Gastroesophageal sphincter (tissue), 4 donors: Measurements from ENCODE around the gene RNASET2. TPM values are rescaled to one million over a fixed set of nuclear protein-coding genes. Genes with fewer than 3 reads are reported as not detected.

Experiments used
- ATAC-seq: fragments of 150-250 bp; one replicate; pipeline ENCODE4 v1.9.1; 2016; ENCODE audit warnings: mild to moderate bottlenecking, moderate library complexity
- H3K27ac ChIP-seq, 4 donors: fragments of 200-600 bp; sonication (generic) in 3 of 4; 1 replicate in 3 of 4; 2 replicates in 1 of 4; pipeline ENCODE4 v1.5.1; 2016 to 2019
- H3K27me3 ChIP-seq: fragments of 200-600 bp; sonication (generic); one replicate; pipeline ENCODE4 v1.5.1; 2019
- H3K36me3 ChIP-seq, 2 donors: fragments of 200-600 bp; sonication (generic); one replicate each; pipeline ENCODE4 v1.5.1; 2019; ENCODE audit warnings: control low read depth in 1 of 2
- H3K4me1 ChIP-seq, 3 donors: fragments of 200-600 bp; sonication (generic); 1 replicate in 2 of 3; 2 replicates in 1 of 3; pipeline ENCODE4 v1.5.1; 2016 to 2019; ENCODE audit warnings: control low read depth in 2 of 3
- H3K4me3 ChIP-seq, 2 donors: fragments of 200-600 bp; sonication (generic); one replicate each; pipeline ENCODE4 v1.5.1; 2019; ENCODE audit warnings: mild to moderate bottlenecking in 1 of 2, moderate library complexity in 1 of 2
- H3K9me3 ChIP-seq, 3 donors: fragments of 200-600 bp; sonication (generic); one replicate each; pipeline ENCODE4 v1.5.1; 2017 to 2019; ENCODE audit warnings: control low read depth in 2 of 3
- CTCF ChIP-seq, 4 experiments: fragments of 200-600 bp in 2 of 4; fragments of 450-650 bp in 2 of 4; sonication (generic) in 1 of 4; IDR thresholded peaks; one replicate each; pipeline ENCODE4 v1.5.1; 2017 to 2019; ENCODE audit warnings: antibody characterized with exemption in 4 of 4, mild to moderate bottlenecking in 2 of 4, moderate library complexity in 2 of 4
- EP300 ChIP-seq: sonication (generic); formaldehyde crosslinking; IDR thresholded peaks from one replicate; pipeline ENCODE4 v1.6.1; 2017; ENCODE audit warnings: antibody characterized with exemption, mild to moderate bottlenecking
- POLR2A ChIP-seq, 2 donors: fragments of 450-650 bp; IDR thresholded peaks; one replicate each; pipeline ENCODE4 v1.6.1; 2017; ENCODE audit warnings: antibody characterized with exemption in 2 of 2, mild to moderate bottlenecking in 2 of 2, moderate library complexity in 1 of 2
- POLR2AphosphoS5 ChIP-seq: sonication (generic); formaldehyde crosslinking; IDR thresholded peaks from one replicate; pipeline ENCODE4 v1.6.1; 2017; ENCODE audit warnings: antibody characterized with exemption
- WGBS, 2 donors: methylation state at CpG; one replicate each; pipeline ENCODE4 v1.1.5; 2018; ENCODE audit warnings: low coverage in 1 of 2; 5-methylcytosine and 5-hydroxymethylcytosine counted together
- total RNA-seq, 4 donors: library from RNA; depleted of rRNA; stranded (reverse); fragments of >200 nt; gene quantifications; one replicate each; pipeline ENCODE4 v1.1.0, GENCODE V29; 2016

The RNASET2 gene
- total RNA-seq, 4 donors from 2014 or later: 18.4 to 46.6 (median 26.2) TPM

GRCh38 chr6:166906376-166907044 lies 49.8 kb downstream of the RNASET2 start:
- H3K36me3 ChIP-seq: no peaks in the 10 kb centered on the region
- no peak for ATAC-seq
- no peaks in the 10 kb centered on the region for H3K4me1 ChIP-seq
- 77 to 86% methylated on average over 7 to 15 of the region's 17 CpGs for WGBS, 2 donors
- peaks cover 7% of the 10 kb centered on the region for H3K27me3 ChIP-seq
- no peaks in the 10 kb centered on the region for H3K9me3 ChIP-seq
- no peak overlapping the region for H3K27ac ChIP-seq
- no peak overlapping the region for H3K4me3 ChIP-seq
- TF ChIP-seq EP300: no peak
- TF ChIP-seq POLR2A (IDR thresholded peaks at IDR 0.05): no peak
- no peak for TF ChIP-seq CTCF (IDR thresholded peaks at IDR 0.05)
- TF ChIP-seq POLR2AphosphoS5: no peak

GRCh38 chr6:166905505-166906134 lies 50.7 kb downstream of the RNASET2 start:
- H3K27ac ChIP-seq: no peak overlapping the region
- H3K4me3 ChIP-seq: no peak overlapping the region
- H3K36me3 ChIP-seq: no peaks in the 10 kb centered on the region
- no peaks in the 10 kb centered on the region for H3K4me1 ChIP-seq
- WGBS, 2 donors: 68 to 100% methylated on average over 1 to 6 of the region's 12 CpGs
- TF ChIP-seq CTCF (IDR thresholded peaks at IDR 0.05) (no peak), EP300 (no peak), POLR2AphosphoS5 (no peak), POLR2A (IDR thresholded peaks at IDR 0.05) (no peak)
- H3K9me3 ChIP-seq: no peaks in the 10 kb centered on the region
- H3K27me3 ChIP-seq: peaks cover 7% of the 10 kb centered on the region
- no peak for ATAC-seq

- TF ChIP-seq POLR2AphosphoS5 (no peak), POLR2A (IDR thresholded peaks at IDR 0.05) (no peak), CTCF (IDR thresholded peaks at IDR 0.05) (no peak)
- H3K36me3 ChIP-seq: no peaks in the 10 kb centered on the region
- no peaks in the 10 kb centered on the region for H3K4me1 ChIP-seq
- H3K27ac ChIP-seq: no peak overlapping the region
- 71 to 83% methylated on average over 5 to 7 of the region's 10 CpGs for WGBS, 2 donors
- H3K27me3 ChIP-seq: peaks cover 7% of the 10 kb centered on the region
- no peak for ATAC-seq
- no peaks in the 10 kb centered on the region for H3K9me3 ChIP-seq
- no peak overlapping the region for H3K4me3 ChIP-seq
Observed at GRCh38 chr6:166905013-166905412, 51.3 kb downstream of the RNASET2 start.

GRCh38 chr6:166904101-166904746 lies 52.1 kb downstream of the RNASET2 start:
- no peak for ATAC-seq
- Histone ChIP-seq H3K4me1 (no peaks in the 10 kb centered on the region), H3K27ac (no peak overlapping the region), H3K4me3 (no peak overlapping the region), H3K9me3 (no peaks in the 10 kb centered on the region), H3K36me3 (no peaks in the 10 kb centered on the region), H3K27me3 (peaks cover 7% of the 10 kb centered on the region)
- WGBS, 2 donors: 59% methylated on average over 6 of the region's 23 CpGs; no CpG with 5 or more reads in 1 of the 2 donors
- TF ChIP-seq EP300 (no peak), CTCF (IDR thresholded peaks at IDR 0.05) (no peak), POLR2A (IDR thresholded peaks at IDR 0.05) (no peak), POLR2AphosphoS5 (no peak)
